Endometrium (tissue), 2 donors: ENCODE data around the gene UCHL1.

ENCODE experiments used
- FAIRE-seq: peaks from 2 replicates; lab custom pipeline; 2012; peaks lifted over from hg19 to GRCh38; lab: Jason Lieb, UNC
- donor health status: control.
- donor health status: control.

The UCHL1 gene

GRCh38 chr4:41256740-41257256, at the start of gene UCHL1:
TSS of gene UCHL1 (plus strand) at chr4:41256928. CDS start at chr4:41256977, 49 bp downstream.
- no peak for FAIRE-seq

- no peak for FAIRE-seq
Observed at GRCh38 chr4:41207291-41207831, 49.4 kb upstream of the UCHL1 start.

GRCh38 chr4:41209187-41209586, 47.5 kb upstream of the UCHL1 start:
- no peak for FAIRE-seq

- FAIRE-seq, result no peak
Observed at GRCh38 chr4:41209901-41210300, 46.8 kb upstream of the UCHL1 start.

GRCh38 chr4:41211951-41212615, 44.6 kb upstream of the UCHL1 start:
- FAIRE-seq, result no peak

- FAIRE-seq, result no peak
Observed at GRCh38 chr4:41212616-41213203, 44.0 kb upstream of the UCHL1 start.

GRCh38 chr4:41213625-41214135, 43.0 kb upstream of the UCHL1 start:
- no peak for FAIRE-seq

- FAIRE-seq, result no peak
Observed at GRCh38 chr4:41214136-41214824, 42.4 kb upstream of the UCHL1 start, which contains the start of gene APBB2. TSS of gene APBB2 (minus strand) at chr4:41214542. CDS start at chr4:41033254, 181,288 bp downstream.

- no peak for FAIRE-seq
Observed at GRCh38 chr4:41214825-41215146, 41.9 kb upstream of the UCHL1 start.

GRCh38 chr4:41215155-41215554, 41.6 kb upstream of the UCHL1 start:
- FAIRE-seq, result no peak

- FAIRE-seq, result no peak
Observed at GRCh38 chr4:41215969-41216293, 40.8 kb upstream of the UCHL1 start.

- no peak for FAIRE-seq
Observed at GRCh38 chr4:41216294-41217019, 40.3 kb upstream of the UCHL1 start.

- FAIRE-seq, result no peak
Observed at GRCh38 chr4:41217020-41217333, 39.8 kb upstream of the UCHL1 start.

GRCh38 chr4:41217374-41217773, 39.4 kb upstream of the UCHL1 start:
- FAIRE-seq, result no peak

- no peak for FAIRE-seq
Observed at GRCh38 chr4:41218703-41219102, 38.0 kb upstream of the UCHL1 start.

- FAIRE-seq, result no peak
Observed at GRCh38 chr4:41219421-41219950, 37.2 kb upstream of the UCHL1 start.

- FAIRE-seq, result no peak
Observed at GRCh38 chr4:41221850-41222645, 34.7 kb upstream of the UCHL1 start.

- no peak for FAIRE-seq
Observed at GRCh38 chr4:41227902-41228301, 28.8 kb upstream of the UCHL1 start.

- FAIRE-seq, result no peak
Observed at GRCh38 chr4:41232406-41232805, 24.3 kb upstream of the UCHL1 start.

- no peak for FAIRE-seq
Observed at GRCh38 chr4:41232856-41233255, 23.9 kb upstream of the UCHL1 start.

GRCh38 chr4:41236032-41236431, 20.7 kb upstream of the UCHL1 start:
- no peak for FAIRE-seq
